HG03442 (cell line): Measurements from ENCODE around the gene RAPGEF5.

Source experiments
- ATAC-seq: cut with Tn5 transposase; IDR thresholded peaks from one replicate; pipeline ENCODE4 v1.9.1; 2021; ENCODE audit warnings: mild to moderate bottlenecking, moderate library complexity; ENCODE audit not compliant: unreplicated experiment

The RAPGEF5 gene

DNA sequence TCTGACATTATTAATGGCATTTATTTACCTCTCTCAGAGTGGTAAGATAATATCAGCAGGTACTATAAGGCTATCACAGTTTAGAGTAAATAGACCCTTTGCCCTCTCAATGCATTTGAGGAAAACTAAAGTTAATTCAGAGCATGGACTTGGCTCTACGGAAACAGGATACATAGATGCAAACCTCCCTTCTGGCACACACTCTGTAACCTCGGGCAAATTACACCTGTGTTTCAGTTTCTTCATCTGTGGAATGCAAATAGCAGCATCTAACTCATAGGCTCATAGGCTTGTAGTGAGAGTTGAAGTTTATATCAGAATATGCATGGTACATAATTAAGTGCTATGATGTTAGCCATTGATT, 5.6 kb downstream of the RAPGEF5 start:
- peak; percentile 56 for ATAC-seq

GRCh38 chr7:22350466-22351328, 6.3 kb downstream of the RAPGEF5 start:
- ATAC-seq, result peak; percentile 36

DNA sequence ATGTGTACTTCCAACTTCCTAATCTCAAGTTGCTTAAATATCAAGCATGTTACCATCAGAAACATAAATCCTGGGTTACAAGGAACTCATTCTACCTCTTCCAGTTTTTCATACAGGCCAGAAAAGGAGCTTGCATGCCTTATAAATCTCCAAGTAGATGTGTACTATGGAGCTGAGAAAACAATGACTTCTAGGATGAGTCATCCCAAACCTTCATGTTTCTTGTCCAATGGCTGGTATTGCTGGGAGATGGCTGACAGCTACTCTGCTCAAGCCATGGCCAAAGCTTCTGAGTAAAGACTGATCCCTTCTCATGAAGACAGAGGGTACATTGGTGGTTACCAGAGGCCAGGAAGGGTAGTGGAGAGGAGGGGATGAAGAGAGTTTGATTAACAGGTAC, 8.6 kb downstream of the RAPGEF5 start:
- no peak for ATAC-seq

DNA sequence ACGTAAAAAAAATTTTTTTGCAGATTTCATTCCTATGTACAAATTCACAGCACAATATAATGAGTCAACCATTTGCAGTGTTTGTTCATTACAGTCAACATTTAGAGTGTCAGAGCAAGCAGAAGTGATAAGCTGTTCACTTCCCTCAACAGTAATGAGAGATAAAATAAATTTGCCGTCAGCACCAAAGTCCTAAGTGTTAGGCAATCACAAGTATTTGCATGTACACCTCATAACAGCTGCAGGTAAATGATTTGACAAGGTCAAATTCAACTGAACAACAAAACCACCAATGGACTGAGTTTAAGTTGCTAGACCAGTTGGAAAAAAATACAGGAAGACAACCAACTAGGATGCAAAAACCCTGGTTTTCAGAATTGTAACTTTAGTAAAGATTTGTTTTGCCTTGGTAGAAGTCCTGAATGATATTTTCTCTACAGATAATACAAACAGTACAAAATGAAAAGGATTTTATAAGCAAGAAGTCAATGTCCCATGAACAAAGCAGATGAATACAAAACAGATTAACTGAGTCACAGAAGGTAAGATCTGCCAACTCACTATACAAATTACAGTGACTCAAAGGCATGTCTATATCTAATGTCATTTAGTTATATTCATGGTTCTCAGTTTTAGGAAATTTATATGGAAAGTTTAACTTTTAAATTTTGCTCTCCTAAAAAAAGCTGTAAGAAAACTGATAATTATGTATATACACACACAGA, 10.4 kb downstream of the RAPGEF5 start:
- no peak for ATAC-seq

DNA sequence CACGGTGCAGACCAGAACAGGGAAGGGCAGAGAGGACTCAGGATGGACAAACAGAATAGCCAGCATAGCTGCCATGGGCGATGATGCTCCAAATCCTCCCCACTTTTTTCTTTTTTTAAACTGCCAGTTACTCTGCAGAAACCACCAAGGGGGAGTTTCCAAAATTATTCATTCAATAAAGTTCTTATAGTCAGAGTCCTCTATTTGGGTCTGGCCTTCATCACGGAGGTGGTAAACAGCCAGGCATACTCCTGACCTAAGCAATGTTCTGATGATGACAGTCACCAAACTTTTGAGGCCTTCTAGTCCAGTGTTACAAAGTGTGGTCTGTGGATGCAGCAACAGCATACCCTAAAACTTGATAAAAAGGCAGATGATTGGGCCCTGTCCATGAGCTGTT, 12.3 kb downstream of the RAPGEF5 start:
- ATAC-seq, result no peak

DNA sequence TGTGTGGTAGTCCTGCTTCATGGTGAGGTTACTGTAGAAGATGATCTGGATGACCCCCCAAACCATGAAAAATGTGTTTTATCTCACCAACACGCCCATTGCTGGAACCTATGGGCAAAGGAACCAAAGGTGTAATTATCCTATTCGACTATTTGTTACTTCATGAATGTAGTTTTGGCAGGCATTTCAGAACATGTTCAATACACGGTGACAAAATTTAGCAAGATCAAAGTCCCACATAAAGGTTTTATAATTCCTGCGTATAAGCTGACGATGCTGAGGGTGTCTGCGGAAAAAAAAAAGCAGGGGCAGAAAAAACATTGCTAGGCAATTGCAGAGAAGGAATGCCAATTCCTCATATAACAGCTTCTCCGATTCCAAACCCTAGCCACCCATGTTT, 13.3 kb downstream of the RAPGEF5 start:
- no peak for ATAC-seq

GRCh38 chr7:22343071-22343470, 13.9 kb downstream of the RAPGEF5 start:
- ATAC-seq, result no peak

DNA sequence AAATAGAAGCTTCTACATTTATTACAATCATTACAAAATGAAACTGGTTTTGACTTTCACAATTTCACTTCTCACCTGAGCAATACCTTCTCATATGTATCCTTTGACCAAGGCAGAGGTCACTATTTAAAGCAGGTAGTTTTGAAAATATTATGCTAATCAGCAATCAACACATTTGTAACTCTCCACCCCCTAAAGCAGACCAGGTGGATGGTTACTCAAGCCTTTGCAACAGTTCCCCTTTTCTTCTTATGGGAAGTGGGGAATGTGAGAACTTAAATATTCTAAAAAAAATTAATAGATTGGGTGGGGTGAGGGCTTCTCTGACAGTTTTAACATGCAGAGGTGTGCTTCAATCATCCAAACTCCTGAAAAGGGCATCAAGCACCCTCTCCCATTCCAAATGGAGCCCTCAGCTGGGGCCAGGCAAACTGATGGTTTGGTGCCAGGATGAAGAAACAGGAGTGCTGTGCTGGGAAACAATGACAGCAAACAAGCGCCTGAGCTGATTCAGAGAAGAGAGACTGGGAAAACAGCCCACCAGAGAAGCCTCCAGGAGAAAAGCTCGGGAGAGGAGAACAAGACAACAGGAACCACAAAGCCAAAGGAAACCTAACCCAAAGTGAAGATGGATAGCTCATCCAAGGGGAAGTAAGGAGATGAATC, 17.1 kb downstream of the RAPGEF5 start:
- no peak for ATAC-seq

GRCh38 chr7:22338877-22339276, 18.1 kb downstream of the RAPGEF5 start:
- ATAC-seq, result no peak

- no peak for ATAC-seq
Observed at GRCh38 chr7:22338411-22338810, 18.5 kb downstream of the RAPGEF5 start.

DNA sequence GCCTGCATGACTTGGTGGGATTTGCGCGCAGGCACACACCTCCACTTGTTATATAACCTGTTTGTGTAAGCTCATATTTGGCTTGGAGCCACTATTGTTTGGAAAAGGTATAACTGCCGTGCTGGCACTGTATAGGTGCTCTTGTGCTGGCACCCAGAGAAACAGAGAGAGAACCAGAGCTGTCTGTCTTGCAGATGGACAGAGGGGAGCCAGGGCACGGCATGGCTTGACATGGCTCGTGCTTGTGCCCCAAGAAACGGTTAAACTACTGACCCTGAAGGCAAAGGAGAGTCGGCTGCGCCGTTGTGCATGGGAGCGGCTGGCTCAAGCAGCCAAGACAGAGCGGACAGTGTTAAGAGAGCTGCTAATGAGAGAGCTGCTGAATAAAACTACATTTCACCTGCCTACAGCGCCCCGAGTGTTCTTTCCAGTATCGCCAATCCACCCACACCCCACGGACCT, 23.2 kb downstream of the RAPGEF5 start:
- ATAC-seq, result no peak

DNA sequence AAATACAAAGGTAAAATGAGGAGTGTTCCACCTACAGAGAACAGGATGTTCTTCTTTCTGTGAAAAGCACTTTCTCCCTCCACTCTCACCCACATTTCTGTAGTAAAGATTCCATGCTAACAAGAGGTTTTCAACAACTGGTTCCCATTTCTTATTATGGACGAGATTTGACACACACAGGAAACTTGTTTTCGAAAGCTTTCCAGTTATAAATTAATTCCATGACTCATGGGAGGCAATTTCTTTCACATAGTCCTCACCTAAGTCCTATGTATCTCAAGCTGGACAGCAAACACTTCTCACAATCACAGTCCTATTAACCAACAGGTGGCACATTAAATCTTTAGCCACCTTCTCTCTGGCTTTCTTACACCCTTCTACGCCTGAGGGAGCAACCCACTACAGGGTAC, 24.5 kb downstream of the RAPGEF5 start:
- no peak for ATAC-seq

DNA sequence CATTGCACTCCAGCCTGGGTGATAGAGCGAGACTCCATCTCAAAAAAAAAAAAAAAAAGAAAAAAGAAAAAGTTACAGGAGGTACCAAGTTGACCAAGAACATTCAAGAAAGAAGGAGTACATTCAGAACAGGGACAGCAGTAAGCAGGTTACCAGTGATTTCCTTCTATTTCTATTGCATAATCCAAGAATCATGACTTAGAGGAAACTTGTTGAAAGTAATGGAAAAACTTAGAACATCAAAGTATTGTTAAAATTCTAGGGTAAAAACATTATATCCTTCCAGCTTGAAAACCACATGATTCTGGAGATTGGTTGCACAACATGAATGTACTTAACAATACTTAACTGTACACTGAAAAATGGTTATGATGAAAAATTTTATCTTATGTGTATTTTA, 25.2 kb downstream of the RAPGEF5 start:
- ATAC-seq, result no peak

DNA sequence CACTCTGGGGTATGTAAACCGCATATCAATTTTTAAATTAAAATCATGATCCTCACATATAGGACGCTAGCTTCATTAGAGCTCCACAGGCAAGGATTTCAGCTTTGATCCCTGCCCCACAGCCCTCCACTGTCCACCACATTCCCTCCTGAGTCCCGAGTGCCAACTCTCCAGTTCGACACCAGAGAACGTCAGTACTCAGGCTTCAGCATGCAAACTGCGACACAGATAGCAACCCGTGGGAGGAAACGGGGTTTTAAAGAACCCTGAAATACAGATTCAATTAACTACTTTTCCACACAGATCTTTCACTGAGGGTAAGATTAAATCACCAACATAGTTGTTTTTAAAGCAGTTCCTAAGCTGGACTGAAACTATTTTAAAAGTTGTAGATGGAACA, 26.1 kb downstream of the RAPGEF5 start:
- no peak for ATAC-seq

DNA sequence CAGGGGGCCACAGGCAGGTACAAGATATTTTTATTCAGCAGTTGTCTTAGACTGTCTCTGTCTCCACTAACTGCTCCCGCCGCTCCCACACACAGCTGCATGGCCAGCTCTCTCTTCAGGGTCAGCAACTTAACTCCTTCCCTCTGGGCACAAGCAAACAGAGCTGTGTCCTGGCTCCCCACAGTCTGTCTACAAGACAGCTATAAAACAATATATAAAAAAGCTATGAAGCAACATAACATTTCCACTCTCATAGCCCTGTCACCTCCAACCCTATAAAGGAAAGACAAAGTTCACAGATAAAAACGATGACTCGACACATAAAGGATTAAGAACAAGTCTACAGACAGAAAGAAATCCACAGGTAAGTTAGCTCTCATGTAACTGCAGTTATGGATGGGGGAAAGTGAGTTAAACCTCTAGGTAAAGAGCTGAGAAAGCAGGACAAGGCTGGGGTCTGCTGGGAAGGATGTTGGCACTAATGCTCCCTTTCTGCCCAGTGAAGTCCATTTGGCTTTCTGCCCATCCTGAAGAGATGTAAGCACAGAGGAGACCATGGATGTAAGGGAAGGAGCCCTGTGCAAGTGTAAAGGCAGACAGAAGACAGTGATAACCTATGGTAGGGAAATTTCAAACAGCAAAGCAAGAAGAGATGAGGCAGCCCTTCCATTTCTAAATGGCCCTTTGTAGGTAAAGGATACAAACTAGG, 27.0 kb downstream of the RAPGEF5 start:
- no peak for ATAC-seq

DNA sequence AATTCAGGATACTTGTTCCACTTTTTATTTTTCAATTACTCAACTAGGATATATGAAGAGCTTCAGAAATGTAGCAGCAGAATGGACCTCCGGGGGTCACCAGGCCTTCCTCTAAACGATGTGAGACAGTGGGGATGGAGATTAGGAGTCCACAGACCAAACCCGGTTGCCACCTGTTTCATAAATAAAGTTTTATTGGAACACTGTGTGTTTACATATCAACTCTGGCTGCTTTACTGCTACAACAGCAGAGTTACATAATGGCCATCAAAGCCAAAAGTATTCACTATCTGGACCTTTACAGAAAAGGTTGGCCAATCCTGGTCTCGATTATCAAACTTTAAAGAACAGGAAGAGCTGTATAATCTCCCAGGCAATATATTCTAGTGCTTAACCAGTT, 30.8 kb downstream of the RAPGEF5 start:
- no peak for ATAC-seq

DNA sequence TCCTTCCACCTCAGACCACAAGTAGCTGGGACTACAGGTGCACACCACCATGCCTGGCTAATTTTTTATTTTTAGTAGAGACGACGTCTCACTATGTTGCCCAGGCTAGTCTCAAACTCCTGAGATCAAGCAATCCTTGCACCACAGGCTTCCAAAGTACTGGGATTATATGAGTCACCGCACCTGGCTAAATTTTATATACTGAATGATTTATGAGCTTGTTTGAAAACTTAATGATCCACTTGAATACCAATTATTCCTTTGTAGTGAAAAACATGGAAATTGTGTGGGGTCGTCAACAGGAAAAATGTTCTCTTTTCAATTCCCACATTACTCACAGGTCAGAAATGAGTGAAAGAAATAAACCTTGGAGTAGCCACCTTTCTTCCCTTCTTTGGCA, 31.3 kb downstream of the RAPGEF5 start:
- no peak for ATAC-seq

GRCh38 chr7:22323714-22324113, 33.2 kb downstream of the RAPGEF5 start:
- no peak for ATAC-seq

DNA sequence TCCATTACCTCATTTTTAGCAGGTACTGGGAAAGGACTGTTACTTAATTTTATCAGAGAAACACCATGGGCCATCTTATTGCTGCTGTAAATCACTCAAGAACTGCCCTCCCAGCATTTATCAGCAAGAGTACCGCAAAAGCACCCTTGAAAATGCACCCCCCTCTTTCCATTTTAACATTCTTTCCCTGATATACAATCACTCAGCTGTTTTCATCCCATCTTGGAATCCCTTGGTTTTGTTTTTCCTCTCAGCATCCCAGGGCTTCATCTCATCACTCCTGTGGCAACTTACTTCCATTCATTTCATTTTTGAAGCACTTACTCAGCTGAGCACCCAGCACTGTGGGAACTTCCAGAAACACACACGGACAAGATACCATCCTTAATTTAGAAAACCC, 36.5 kb downstream of the RAPGEF5 start:
- ATAC-seq, result no peak

- ATAC-seq, result no peak
Observed at GRCh38 chr7:22319424-22320403, 37.2 kb downstream of the RAPGEF5 start.
